OCI-LY1 (cell line): ENCODE measurements around the gene FAAH.

Experiments
- CTCF ChIP-seq: fragments of 200-600 bp; sonication (generic), shearing (Covaris generic); IDR thresholded peaks from 2 replicates; pipeline ENCODE4 v1.5.1; 2017; ENCODE audit warnings: mild to moderate bottlenecking, antibody characterized with exemption, low read length, moderate library complexity, mixed read lengths
- EZH2 ChIP-seq: fragments of 200-600 bp; sonication (generic), shearing (Covaris generic); IDR thresholded peaks from 2 replicates; pipeline ENCODE4 v1.8.0; 2017; ENCODE audit warnings: borderline replicate concordance, mixed run types, mild to moderate bottlenecking, antibody characterized with exemption, low read length, moderate library complexity, mixed read lengths

GRCh38 chr1:46422261-46422871 is 28.2 kb downstream of the FAAH start:
- TF ChIP-seq CTCF: no peak
- TF ChIP-seq EZH2: no peak
